ENCODE data around the gene GJB2.

The GJB2 gene

DNA sequence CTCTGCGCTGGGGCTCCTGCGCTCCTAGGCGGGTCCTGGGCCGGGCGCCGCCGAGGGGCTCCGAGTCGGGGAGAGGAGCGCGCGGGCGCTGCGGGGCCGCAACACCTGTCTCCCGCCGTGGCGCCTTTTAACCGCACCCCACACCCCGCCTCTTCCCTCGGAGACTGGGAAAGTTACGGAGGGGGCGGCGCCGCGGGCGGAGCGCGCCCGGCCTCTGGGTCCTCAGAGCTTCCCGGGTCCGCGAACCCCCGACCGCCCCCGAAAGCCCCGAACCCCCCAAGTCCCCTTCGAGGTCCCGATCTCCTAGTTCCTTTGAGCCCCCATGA, at the start of gene GJB2:
TSS of gene GJB2 (minus strand) at position 103 of the 326 bp plus-strand sequence. CDS start 3,357 bp downstream, outside the sequence.
- peak within 1 kb of the TSS; percentile 25; the same call in 1 of the 2 replicates for H3K27ac ChIP-seq
- TF ChIP-seq ZFX (IDR thresholded peaks at IDR 0.05) (no peak), CTCF (conservative IDR thresholded peaks at IDR 0.05) (no peak)

- H3K27ac ChIP-seq = no peak overlapping the region
- TF ChIP-seq ZFX (IDR thresholded peaks at IDR 0.05) (no peak), CTCF (conservative IDR thresholded peaks at IDR 0.05) (no peak)
Observed at GRCh38 chr13:20241593-20241992, 48.9 kb upstream of the GJB2 start.

- H3K27ac ChIP-seq = no peak overlapping the region
- TF ChIP-seq CTCF (conservative IDR thresholded peaks at IDR 0.05) = no peak
- TF ChIP-seq ZFX (IDR thresholded peaks at IDR 0.05) = no peak
Observed at GRCh38 chr13:20239748-20240147, 47.0 kb upstream of the GJB2 start.

- H3K27ac ChIP-seq = no peak overlapping the region
- TF ChIP-seq ZFX (IDR thresholded peaks at IDR 0.05) (no peak), CTCF (conservative IDR thresholded peaks at IDR 0.05) (no peak)
Observed at GRCh38 chr13:20232556-20233277, 40.0 kb upstream of the GJB2 start.

DNA sequence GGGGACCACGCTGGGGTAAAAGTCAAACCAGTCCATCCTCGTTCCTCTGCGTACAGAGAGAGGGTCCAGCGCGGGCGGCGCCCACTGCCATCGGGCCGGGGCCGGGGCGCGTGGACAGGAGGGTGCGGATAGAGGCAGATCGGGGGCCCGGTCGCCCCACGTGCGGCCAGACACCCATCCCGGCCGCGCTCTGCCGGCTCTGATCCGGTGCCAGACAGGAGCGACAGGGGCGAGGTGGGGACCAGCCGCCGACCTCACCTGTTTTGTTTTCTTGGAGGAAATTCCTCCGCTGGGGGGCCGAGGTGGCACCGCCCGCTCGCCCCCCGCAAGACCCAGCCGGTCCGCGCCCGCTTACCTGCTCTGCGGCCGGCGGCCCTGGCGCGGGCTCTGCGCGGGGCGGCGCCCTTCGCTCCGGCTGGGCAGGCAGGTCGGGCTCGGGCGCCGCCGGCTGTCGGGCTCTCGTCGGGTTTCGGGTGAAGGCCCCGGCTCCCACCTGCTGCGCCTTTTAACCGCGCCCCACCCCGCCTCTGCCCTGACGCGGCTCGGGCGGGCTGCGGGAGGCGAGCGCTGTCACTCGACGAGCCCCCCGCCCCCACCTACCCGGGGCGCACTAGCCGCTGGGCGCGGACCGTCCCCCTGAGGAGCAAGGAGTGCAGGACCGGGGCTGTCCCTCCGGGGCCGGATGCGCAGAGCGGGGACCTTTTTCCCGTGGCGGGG, 39.3 kb upstream of the GJB2 start, which contains the start of gene GJB6:
TSS of gene GJB6 (minus strand) at position 481 of the 717 bp plus-strand sequence. CDS start 8,839 bp downstream, outside the sequence.
- TF ChIP-seq CTCF (conservative IDR thresholded peaks at IDR 0.05) = no peak; the same call in 1 of the 2 replicates
- TF ChIP-seq ZFX (IDR thresholded peaks at IDR 0.05) = no peak
- H3K27ac ChIP-seq = no peak within 1 kb of the TSS

DNA sequence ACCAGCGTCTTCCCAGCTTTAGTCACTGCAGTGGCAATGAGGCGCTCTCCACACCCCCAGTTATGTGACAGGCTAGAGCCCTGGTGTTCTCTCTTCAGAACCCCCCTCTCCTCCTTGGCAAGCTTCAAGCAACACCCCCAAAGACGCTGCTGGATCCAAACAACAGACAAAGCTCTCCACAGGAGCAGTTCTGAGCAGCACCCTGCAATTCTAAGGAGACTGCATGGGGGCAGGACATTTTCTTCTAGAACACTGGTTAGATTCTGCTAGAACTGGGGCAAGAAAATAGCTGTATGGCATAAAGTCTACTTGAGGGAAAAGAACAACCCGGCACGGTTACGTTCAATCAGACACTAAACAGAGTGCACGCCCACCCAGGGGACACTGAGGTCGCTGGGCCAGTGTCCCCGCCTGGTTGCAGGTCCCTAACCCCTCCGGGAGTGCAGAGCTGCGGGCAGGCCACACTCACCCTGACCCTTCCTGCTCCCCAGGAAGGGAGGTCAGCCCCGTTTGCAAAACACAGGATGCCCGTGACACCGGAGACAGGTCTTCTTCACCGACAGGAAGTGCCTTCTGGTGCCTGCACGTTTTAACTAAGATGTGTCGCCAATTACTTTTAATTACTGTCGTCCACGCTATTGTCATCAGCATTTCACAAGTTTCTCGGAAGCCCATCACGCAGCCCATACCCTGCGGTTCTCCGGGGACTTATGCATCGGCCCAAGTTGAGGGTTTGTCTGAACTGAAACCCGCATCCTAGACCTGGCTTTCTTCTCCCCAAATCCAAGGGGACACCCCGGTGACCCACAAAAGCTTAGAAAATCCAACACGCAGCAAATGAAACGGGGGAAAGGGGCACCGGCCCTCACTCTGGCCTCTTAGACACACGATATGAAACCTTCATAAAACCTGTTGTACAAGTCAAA, 38.4 kb upstream of the GJB2 start:
- TF ChIP-seq CTCF (conservative IDR thresholded peaks at IDR 0.05) = no peak
- TF ChIP-seq ZFX (IDR thresholded peaks at IDR 0.05) = no peak
- H3K27ac ChIP-seq = no peak overlapping the region
